Spleen (tissue), 7 donors: ENCODE data around the gene KIF5A.

Source experiments
- CTCF ChIP-seq, 11 experiments: fragments of 200-600 bp in 7 of 11; fragments of 450-650 bp in 4 of 11; sonication (generic) in 4 of 11; IDR thresholded peaks in 8 of 11; conservative IDR thresholded peaks in 3 of 11; 1 replicate in 7 of 11; 2 replicates in 4 of 11; pipeline versions ENCODE4 v1.4.0 to v1.8.0; 2016 to 2021; ENCODE audit warnings: antibody characterized with exemption in 11 of 11, inconsistent platforms in 4 of 11, mild to moderate bottlenecking in 1 of 11
- POLR2A ChIP-seq, 3 donors: fragments of 450-650 bp; IDR thresholded peaks; one replicate each; pipeline ENCODE4 v1.5.1; 2017; ENCODE audit warnings: antibody characterized with exemption in 3 of 3, mild to moderate bottlenecking in 1 of 3
- donor health status: DM: no; HTN: no; CAD: no; lungs with moderate emphysema.
- donor health status: DM: no; HTN: no; CAD: no.
- donor health status: DM: no; HTN: no; CAD: no.

GRCh38 chr12:57513266-57513665 is 36.6 kb upstream of the KIF5A start:
- TF ChIP-seq POLR2A (IDR thresholded peaks at IDR 0.05) (no peak), CTCF (IDR thresholded peaks at IDR 0.05 in 8 of 11, conservative IDR thresholded peaks at IDR 0.05 in 3 of 11) (no peak)
